GM15510 (cell line): ENCODE measurements around the gene DHRS7B.

ENCODE experiments used
- POLR2A ChIP-seq: IDR thresholded peaks from 3 replicates; pipeline ENCODE4 v1.6.1; 2011; ENCODE audit warnings: borderline replicate concordance; ENCODE audit not compliant: insufficient read length; ENCODE audit errors: extremely low read depth

DHRS7B gene

DNA sequence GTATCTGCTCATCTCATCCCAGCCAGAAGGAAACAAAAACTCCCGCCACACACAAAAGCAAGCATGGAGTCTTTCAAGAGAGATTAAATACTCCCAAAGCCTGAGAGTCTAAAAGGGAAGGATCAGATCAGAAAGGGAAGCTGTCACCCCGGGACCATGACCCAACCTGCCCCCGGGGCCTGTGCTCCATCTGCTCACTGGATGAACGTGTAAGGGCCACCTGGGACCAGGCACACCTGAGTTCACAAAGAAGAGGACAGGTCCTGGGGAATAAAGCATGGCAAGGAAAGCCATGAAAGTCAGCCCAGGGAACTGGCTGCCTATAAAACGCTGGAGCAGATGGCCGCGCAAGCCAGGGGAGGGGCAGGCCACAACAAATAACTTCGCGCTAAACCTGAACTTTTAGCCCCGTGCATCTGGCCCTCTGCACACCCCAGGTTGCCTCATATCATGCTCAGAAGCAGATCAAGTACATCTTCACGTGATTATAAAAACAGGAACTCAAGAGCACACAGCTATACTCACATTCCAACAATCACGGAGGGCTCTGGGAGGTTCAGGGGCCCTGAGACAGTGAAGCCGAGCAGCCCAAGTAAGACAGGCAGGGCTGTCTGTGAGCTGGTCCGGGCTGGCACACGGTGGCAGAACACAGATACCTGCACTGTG, 83.8 kb downstream of the DHRS7B start:
- TF ChIP-seq POLR2A = no peak

GRCh38 chr17:21211825-21212479, 85.2 kb downstream of the DHRS7B start:
- TF ChIP-seq POLR2A = no peak

DNA sequence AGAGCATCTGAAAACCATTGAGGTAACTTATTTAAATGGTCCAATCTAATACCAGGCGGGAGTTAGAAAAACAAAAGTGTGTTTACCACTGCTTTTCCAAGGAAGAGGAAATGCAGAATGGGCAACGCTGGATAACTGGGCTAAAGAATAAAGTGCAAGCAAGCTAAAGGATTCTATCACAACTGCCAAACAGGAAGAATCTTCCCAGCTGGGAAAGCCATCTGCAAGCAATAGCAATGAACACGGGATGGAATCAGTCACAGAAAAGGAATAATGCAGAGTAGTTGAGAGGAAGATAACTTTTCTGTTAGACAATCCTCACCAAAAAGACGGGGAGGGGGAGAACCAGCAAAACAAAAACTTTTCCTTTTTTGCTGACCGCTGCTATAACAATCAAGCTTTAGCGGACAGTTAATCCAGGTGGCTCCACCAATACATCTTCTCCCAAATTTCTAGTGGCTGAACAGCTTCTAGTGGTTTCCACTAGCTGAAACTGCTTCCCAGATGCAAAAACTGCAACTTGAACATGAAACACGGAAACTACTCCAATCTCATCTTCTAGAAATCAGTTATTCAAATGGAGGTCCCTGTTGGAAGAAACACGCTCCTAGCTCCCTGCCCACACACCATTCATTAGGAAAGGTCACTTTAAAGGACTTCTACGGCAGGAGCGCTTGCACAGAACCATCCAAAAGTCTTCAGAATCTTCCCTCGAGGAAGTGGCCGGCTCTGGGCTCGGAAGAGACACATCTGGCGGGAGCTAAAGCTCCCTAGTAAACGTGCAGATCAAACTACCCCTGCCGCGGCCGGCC, 86.3 kb downstream of the DHRS7B start:
- TF ChIP-seq POLR2A = no peak

GRCh38 chr17:21213638-21214014, 86.9 kb downstream of the DHRS7B start:
- no peak for TF ChIP-seq POLR2A

DNA sequence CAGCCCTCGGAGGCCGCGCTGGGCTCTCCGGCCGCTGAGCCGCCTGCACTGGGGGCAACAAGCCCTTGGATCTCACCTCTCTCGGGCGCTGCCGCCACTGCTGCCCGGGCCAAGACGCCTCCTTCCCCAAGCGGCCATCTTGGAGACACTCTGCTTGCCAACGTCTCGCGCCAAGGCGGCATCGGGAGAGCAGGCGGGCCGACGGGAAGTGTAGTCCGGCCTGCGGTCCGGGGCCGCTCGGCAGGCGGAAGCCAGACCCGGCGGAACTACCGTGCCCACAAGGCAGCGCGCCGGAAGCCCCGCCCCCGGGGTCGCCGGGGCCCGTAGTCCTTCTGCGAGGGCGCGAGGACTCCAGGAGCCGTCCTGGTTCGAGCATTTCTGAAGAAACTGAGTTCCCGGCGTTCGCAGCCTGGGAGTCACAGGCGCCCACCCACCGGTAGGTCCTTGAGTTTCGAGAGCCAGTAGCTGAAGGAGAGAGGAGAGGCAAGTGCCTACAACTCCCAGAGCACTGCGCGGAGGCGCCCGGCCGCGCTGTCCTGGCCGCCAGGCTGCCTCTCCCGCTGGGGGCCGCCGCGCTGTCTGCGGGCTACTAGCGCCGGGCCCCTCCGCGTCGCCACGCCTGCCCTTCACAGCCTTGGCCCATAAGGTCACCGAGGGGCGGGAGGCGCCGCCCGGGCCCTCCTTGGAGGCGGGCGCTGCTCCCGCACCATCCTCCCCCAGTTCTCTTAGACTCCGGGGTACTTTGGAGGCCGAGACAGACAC, 87.4 kb downstream of the DHRS7B start, which contains the start of gene TMEM11:
Gene TMEM11, minus strand, starts transcription at position 147 of the 762 bp plus-strand sequence. Its CDS starts 9 bp downstream, at position 138.
- TF ChIP-seq POLR2A = peak; percentile 81

DNA sequence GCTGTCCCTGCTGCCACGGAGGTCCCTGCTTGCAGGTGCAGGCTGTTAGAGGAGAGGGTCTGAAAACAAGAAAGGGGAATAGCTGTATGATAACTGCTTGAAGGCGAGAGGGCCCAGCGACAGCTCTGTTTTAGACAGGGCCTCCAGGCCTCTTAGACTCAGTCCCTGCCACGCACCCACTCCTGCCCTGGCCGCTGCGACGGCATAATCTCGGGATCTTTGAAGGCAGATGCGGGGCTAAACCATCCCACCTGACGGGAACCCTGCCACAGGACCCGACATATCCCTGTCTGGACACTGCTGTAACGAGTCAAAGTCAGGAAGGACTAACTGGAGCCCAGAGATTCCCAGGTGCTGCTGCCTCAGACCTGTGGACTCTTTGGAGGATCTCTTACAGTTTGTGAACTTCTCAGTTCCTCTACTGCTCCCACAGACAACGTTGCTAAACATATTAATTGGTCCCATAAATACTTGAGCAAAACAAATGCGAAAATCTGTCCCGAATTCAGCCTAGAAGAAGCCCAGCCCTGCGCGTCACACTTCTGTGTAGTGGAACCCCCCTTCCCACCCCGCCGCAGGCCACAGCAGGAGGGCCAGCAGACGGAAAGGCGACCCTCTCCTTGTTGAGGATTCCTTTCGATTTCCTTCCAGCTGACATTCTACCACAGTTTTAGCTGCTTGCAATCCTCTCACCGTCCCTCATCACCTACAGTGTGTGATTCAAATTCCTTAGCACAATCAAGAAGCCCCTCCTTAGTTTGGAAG, 88.2 kb downstream of the DHRS7B start:
- no peak for TF ChIP-seq POLR2A

- TF ChIP-seq POLR2A = no peak
Observed at GRCh38 chr17:21215935-21216334, 89.2 kb downstream of the DHRS7B start.

DNA sequence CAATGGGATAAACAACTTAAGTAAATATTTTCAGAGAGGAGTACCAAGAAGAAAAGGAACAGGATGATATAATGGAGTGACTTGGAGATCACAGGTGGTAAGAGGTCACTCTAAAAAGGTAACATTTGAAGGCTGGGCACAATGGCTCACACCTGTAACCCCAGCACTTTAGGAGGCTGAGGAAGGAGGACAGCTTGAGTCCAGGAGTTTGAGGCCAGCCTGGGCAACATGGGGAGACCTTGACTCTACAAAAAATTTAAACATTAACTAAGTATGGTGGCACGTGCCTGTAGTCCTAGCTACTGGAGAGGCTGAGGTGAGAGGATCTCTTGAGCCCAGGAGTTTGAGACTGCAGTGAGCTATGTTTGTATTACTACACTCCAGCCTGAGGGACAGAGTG, 90.6 kb downstream of the DHRS7B start:
- no peak for TF ChIP-seq POLR2A

DNA sequence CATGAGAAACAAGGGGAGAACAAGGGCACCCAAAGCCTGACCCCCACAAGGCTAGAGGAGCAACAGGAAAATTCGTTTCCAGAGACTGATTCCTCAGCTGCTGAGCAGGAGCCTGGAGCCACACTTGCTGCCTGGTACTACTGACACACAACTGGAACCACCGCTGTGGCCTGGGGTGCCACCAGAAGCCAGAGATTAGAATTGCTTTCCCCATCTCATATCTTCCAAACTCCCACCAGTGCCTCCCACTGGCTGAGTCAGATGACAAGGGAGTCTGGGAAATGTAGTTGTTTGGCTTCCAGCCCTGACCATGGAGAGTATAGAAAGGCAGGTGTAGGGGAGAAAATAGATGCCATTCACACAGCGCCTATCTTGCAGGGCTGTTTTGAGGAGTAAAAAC, 91.3 kb downstream of the DHRS7B start:
- no peak for TF ChIP-seq POLR2A

DNA sequence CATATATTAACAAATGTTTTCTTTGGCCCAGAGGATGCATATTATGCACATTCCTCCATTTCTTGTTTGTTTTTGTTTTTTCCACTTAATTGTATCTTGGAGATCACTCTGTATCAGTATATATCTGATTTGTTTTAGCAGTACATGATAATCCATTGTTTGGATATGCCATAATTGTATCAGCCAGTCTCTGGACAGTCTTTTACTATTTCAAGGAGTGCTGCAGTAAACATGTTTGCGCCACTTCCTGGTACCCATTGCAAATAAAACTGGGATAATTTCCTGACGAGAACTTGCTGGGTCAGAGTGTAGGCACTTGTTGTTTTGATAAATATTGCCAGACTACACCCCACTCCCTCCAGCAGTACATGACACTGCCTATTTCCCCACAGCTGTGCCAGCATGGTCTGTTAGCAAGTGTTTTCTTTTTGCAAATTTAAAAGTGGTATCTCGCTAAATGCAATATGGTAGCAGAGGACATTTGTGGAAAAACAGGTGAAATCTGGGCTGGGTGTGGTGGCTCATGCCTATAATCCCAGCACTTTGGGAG, 92.1 kb downstream of the DHRS7B start:
- TF ChIP-seq POLR2A = no peak

DNA sequence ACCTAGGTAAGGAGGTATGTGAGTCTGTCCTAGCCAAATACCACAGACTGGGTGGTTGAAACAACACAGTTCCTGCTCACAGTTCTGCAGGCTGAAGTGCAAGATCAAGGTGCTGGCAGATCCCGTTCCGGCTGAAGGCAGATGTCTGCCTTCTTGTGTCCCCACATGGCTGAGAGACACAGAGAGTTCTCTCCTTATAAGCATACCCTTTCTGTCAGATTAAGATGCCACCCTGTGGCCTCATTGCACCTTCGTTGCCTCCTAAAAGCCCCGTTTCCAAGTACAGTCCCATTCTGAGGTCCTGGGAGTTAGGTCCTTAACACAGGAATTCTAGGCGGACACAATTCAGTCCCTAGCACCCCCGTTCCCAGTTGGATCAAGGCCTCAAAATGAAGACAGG, 96.3 kb downstream of the DHRS7B start:
- TF ChIP-seq POLR2A = no peak

DNA sequence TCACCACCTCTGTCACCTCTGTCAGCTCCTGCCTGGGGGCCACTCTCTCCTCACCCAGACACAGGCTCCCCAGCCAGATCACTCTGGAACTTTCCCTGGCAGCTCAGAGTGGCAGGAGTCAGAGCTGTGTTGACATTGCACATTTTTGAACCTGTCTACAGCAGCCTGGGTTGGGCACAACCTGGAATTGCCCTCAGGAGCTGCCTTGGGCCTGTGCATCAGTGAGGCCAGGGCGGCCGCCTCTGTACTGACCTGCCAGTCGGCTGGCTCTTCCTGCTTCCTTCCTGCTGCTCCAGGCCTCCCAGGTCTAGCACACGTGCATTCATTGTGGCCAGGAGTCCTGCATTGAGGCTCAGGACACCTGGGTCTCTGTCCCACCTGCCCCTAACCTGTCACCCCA, 101.3 kb downstream of the DHRS7B start:
- no peak for TF ChIP-seq POLR2A

DNA sequence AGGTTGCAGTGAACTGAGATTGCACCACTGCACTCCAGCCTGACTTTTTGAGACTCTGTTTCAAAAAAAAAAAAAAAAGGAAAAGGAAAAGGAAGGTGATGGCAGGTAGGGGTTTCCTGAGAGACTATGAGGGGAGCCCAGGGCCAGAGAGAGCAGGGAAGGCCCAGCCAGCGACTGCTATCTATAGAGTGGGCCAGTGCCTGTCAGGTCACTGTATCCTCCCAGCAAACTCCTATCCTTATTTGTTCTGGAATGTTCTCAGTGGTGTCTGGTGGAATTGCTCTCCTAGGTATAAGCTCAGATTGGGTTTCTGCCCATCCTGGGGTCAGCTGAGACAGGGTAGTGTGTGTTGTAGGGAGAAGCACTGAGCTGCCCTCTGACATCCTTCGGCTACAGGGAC, 102.1 kb downstream of the DHRS7B start:
- TF ChIP-seq POLR2A = no peak

- no peak for TF ChIP-seq POLR2A
Observed at GRCh38 chr17:21231533-21231932, 104.8 kb downstream of the DHRS7B start.
